Osteoblast (primary cell): ENCODE data around the gene OBP2A. TPM values are rescaled to one million over a fixed set of nuclear protein-coding genes. Genes with fewer than 3 reads are reported as not detected.
A peak's percentile ranks its signal among the peaks of the same experiment; 100 is the strongest.

Experiments
- DNase-seq: peaks from one replicate; pipeline ENCODE4 v3.0.0; 2011; ENCODE audit warnings: low spot score, mixed read lengths; ENCODE audit not compliant: insufficient read length; ENCODE audit errors: missing footprints
- H2AFZ ChIP-seq: 2 replicates; pipeline ENCODE4 v1.6.0; 2011; ENCODE audit warnings: mild to moderate bottlenecking, low read length
- H3K27ac ChIP-seq: 2 replicates; pipeline ENCODE4 v1.5.1; 2011; ENCODE audit warnings: mild to moderate bottlenecking, low read depth, low read length, moderate library complexity
- H3K27me3 ChIP-seq: 2 replicates; pipeline ENCODE4 v1.6.0; 2012; ENCODE audit warnings: mild to moderate bottlenecking, control low read depth, inconsistent platforms, low read length, moderate library complexity; ENCODE audit not compliant: insufficient read depth
- H3K36me3 ChIP-seq: 2 replicates; pipeline ENCODE4 v1.5.1; 2011; ENCODE audit warnings: mild to moderate bottlenecking, low read length, control low read depth, moderate library complexity; ENCODE audit not compliant: insufficient read depth
- H3K4me1 ChIP-seq: 2 replicates; pipeline ENCODE4 v1.5.1; 2011; ENCODE audit warnings: mild to moderate bottlenecking, low read length, control low read depth, moderate library complexity; ENCODE audit not compliant: insufficient read depth
- H3K4me2 ChIP-seq: 2 replicates; pipeline ENCODE4 v1.6.0; 2011; ENCODE audit warnings: mild to moderate bottlenecking, low read length; ENCODE audit not compliant: insufficient read depth
- H3K4me3 ChIP-seq: fragments of 200-600 bp; sonication (generic); 3 replicates; pipeline ENCODE4 v1.5.1; 2012; ENCODE audit warnings: mild to moderate bottlenecking, low read length, inconsistent platforms; ENCODE audit not compliant: insufficient read depth
- H3K79me2 ChIP-seq: 2 replicates; pipeline ENCODE4 v1.6.0; 2012; ENCODE audit warnings: mild to moderate bottlenecking, low read length, control low read depth, inconsistent platforms; ENCODE audit not compliant: insufficient read depth
- H3K9me3 ChIP-seq: 2 replicates; pipeline ENCODE4 v1.5.1; 2011; ENCODE audit warnings: low read depth, low read length, control low read depth
- H4K20me1 ChIP-seq: 2 replicates; pipeline ENCODE4 v1.6.0; 2012; ENCODE audit warnings: mild to moderate bottlenecking, low read length, control low read depth; ENCODE audit not compliant: insufficient read depth
- CTCF ChIP-seq: IDR thresholded peaks from 2 replicates; pipeline ENCODE4 v1.5.1; 2011; ENCODE audit warnings: mild to moderate bottlenecking, low read depth, low read length, moderate library complexity; ENCODE audit errors: extremely low read depth
- total RNA-seq: library from RNA; depleted of rRNA; stranded (reverse); fragments of >200 nt; gene quantifications from 2 replicates; pipeline ENCODE4 v1.2.3, GENCODE V29; 2012

OBP2A gene
- total RNA-seq, 1 donor, result not detected

- no peak for TF ChIP-seq CTCF
- Histone ChIP-seq H3K4me1 (no peaks in the 10 kb centered on the region), H3K4me3 (no peak overlapping the region), H3K9me3 (no peaks in the 10 kb centered on the region), H3K79me2 (no peaks in the 10 kb centered on the region), H4K20me1 (no peaks in the 10 kb centered on the region), H3K27ac (no peak overlapping the region), H2AFZ (no peak overlapping the region), H3K4me2 (no peak overlapping the region), H3K27me3 (no peaks in the 10 kb centered on the region), H3K36me3 (no peaks in the 10 kb centered on the region)
- peak; percentile 59 for DNase-seq
Observed at GRCh38 chr9:135588371-135588770, 42.4 kb downstream of the OBP2A start.

GRCh38 chr9:135588886-135589595 lies 43.1 kb downstream of the OBP2A start:
- TF ChIP-seq CTCF, result no peak

GRCh38 chr9:135589596-135590485 lies 43.9 kb downstream of the OBP2A start:
- Histone ChIP-seq H3K27me3 (no peaks in the 10 kb centered on the region), H3K4me1 (no peaks in the 10 kb centered on the region), H4K20me1 (no peaks in the 10 kb centered on the region), H3K27ac (no peak overlapping the region), H2AFZ (no peak overlapping the region), H3K4me2 (no peak overlapping the region), H3K36me3 (no peaks in the 10 kb centered on the region), H3K4me3 (no peak overlapping the region), H3K9me3 (no peaks in the 10 kb centered on the region), H3K79me2 (no peaks in the 10 kb centered on the region)
- DNase-seq, result peak; percentile 66
- TF ChIP-seq CTCF, result no peak

More at GRCh38 chr9:135588886-135589595, 43.1 kb downstream of the OBP2A start:
- peak; percentile 55 for DNase-seq
- Histone ChIP-seq H3K36me3 (no peaks in the 10 kb centered on the region), H2AFZ (no peak overlapping the region), H3K27ac (no peak overlapping the region), H4K20me1 (no peaks in the 10 kb centered on the region), H3K4me1 (no peaks in the 10 kb centered on the region), H3K4me2 (no peak overlapping the region), H3K79me2 (no peaks in the 10 kb centered on the region), H3K27me3 (no peaks in the 10 kb centered on the region), H3K4me3 (no peak overlapping the region), H3K9me3 (no peaks in the 10 kb centered on the region)
